HepG2 (cell line): ENCODE measurements around the gene FOLR1. TPM values are rescaled to one million over a fixed set of nuclear protein-coding genes. Genes with fewer than 3 reads are reported as not detected.

Experiments
- ATAC-seq: fragments of 200-7000 bp; cut with Tn5 transposase; 3 replicates; pipeline ENCODE4 v1.9.1; 2020; ENCODE audit warnings: mild to moderate bottlenecking, moderate library complexity
- BruUV-seq: library from RNA; stranded (reverse); fragments of 400-500 nt; replicated peaks from 2 replicates; lab custom pipeline; 2021; lab: Mats Ljungman, UMichigan
- CTCF ChIA-PET: fragments of 300-600 bp; formaldehyde crosslinking; extraction: SDS; loops from one replicate; lab custom pipeline; 2021; ENCODE audit warnings: low total read pairs, inconsistent platforms, low intra/inter-chr PET ratio; lab: Yijun Ruan, JAX
- POLR2A ChIA-PET: fragments of 350-600 bp; sonication (Branson Sonifier 250); formaldehyde crosslinking; loops from one replicate; lab custom pipeline; 2020; ENCODE audit warnings: antibody characterized with exemption, inconsistent platforms; lab: Yijun Ruan, JAX
- DNase-seq: peaks from one replicate; pipeline ENCODE4 v3.0.0-alpha.2; 2015; ENCODE audit warnings: low spot score
- FAIRE-seq: peaks from 3 replicates; lab custom pipeline; 2011; peaks lifted over from hg19 to GRCh38; lab: Jason Lieb, UNC
- H2AFZ ChIP-seq: one replicate; pipeline ENCODE4 v1.6.1; 2011; ENCODE audit warnings: low read length, inconsistent platforms
- H3K27ac ChIP-seq: fragments of 300-600 bp; 3 replicates; pipeline ENCODE4 v1.8.0; 2011; ENCODE audit warnings: mixed run types, mild to moderate bottlenecking, mixed read lengths, low read length, inconsistent platforms; ENCODE audit not compliant: insufficient read depth; ENCODE audit errors: extremely low read length
- H3K27me3 ChIP-seq, 2 experiments: fragments of 200-600 bp in 1 of 2; 2 replicates in 1 of 2; 3 replicates in 1 of 2; pipeline versions ENCODE4 v1.6.0 to v1.8.0; 2011; ENCODE audit warnings: low read length in 2 of 2, mild to moderate bottlenecking in 2 of 2, moderate library complexity in 2 of 2, inconsistent platforms in 1 of 2; ENCODE audit not compliant: insufficient read depth in 2 of 2, control insufficient read depth in 1 of 2
- H3K36me3 ChIP-seq, 2 experiments: fragments of 200-600 bp in 1 of 2; replicated peaks in 1 of 2; 2 replicates in 1 of 2; 3 replicates in 1 of 2; pipeline versions ENCODE4 v1.5.1 to v1.8.0; 2011; ENCODE audit warnings: low read length in 2 of 2, inconsistent platforms in 1 of 2; ENCODE audit not compliant: insufficient read depth in 2 of 2, control insufficient read depth in 1 of 2
- H3K4me1 ChIP-seq: 2 replicates; pipeline ENCODE4 v1.5.1; 2012; ENCODE audit warnings: low read length, inconsistent platforms; ENCODE audit not compliant: insufficient read depth
- H3K4me2 ChIP-seq: 2 replicates; pipeline ENCODE4 v1.6.0; 2011; ENCODE audit warnings: low read depth, low read length, inconsistent platforms
- H3K4me3 ChIP-seq, 3 experiments: fragments of 200-600 bp in 1 of 3; sonication (generic), shearing (Covaris generic) in 1 of 3; replicated peaks in 1 of 3; 2 replicates each; pipeline ENCODE4 v1.5.1; 2011 to 2016; ENCODE audit warnings: low read length in 3 of 3, inconsistent platforms in 2 of 3, low read depth in 2 of 3, mild to moderate bottlenecking in 2 of 3, control low read depth in 1 of 3, mixed read lengths in 1 of 3; ENCODE audit not compliant: insufficient read depth in 1 of 3
- H3K79me2 ChIP-seq: one replicate; pipeline ENCODE4 v1.6.1; 2011; ENCODE audit warnings: low read length, inconsistent platforms; ENCODE audit not compliant: insufficient read depth
- H3K9ac ChIP-seq: 2 replicates; pipeline ENCODE4 v1.6.0; 2011; ENCODE audit warnings: mild to moderate bottlenecking, low read depth, low read length, inconsistent platforms; ENCODE audit not compliant: insufficient read depth
- H3K9me3 ChIP-seq: 2 replicates; pipeline ENCODE4 v1.5.1; 2012; ENCODE audit warnings: mild to moderate bottlenecking, low read length
- H4K20me1 ChIP-seq: 2 replicates; pipeline ENCODE4 v1.6.0; 2011; ENCODE audit warnings: inconsistent platforms, mild to moderate bottlenecking, low read length, moderate library complexity; ENCODE audit not compliant: insufficient read depth
- ARID4A ChIP-seq: sonication (generic); formaldehyde crosslinking; IDR thresholded peaks from 2 replicates; pipeline ENCODE4 v1.5.0; 2020; ENCODE audit warnings: mild to moderate bottlenecking, missing genetic modification reagents, borderline replicate concordance
- KLF11 ChIP-seq: IDR thresholded peaks from 2 replicates; pipeline ENCODE4 v1.6.1; 2016; ENCODE audit warnings: missing compliant biosample characterization
- PAWR ChIP-seq: sonication (generic); formaldehyde crosslinking; IDR thresholded peaks from 2 replicates; pipeline ENCODE4 v1.4.0; 2020; ENCODE audit warnings: missing genetic modification reagents, mild to moderate bottlenecking, borderline replicate concordance
- PRMT3 ChIP-seq: sonication (generic); formaldehyde crosslinking; IDR thresholded peaks from 2 replicates; pipeline ENCODE4 v1.8.1; 2022; ENCODE audit warnings: low read depth, mild to moderate bottlenecking, moderate library complexity, missing genetic modification reagents, borderline replicate concordance
- RFX1 ChIP-seq: fragments of 450-650 bp; IDR thresholded peaks from 2 replicates; pipeline ENCODE4 v1.6.1; 2017
- RORA ChIP-seq: sonication (generic); formaldehyde crosslinking; IDR thresholded peaks from 2 replicates; pipeline ENCODE4 v1.5.0; 2020; ENCODE audit warnings: mild to moderate bottlenecking, missing genetic modification reagents, moderate library complexity
- SRF ChIP-seq: IDR thresholded peaks from 2 replicates; pipeline ENCODE4 v1.6.1; 2011; ENCODE audit warnings: mild to moderate bottlenecking, low read depth, low read length, moderate library complexity
- TERF1 ChIP-seq: sonication (generic); formaldehyde crosslinking; IDR thresholded peaks from 2 replicates; pipeline ENCODE4 v1.8.0; 2022; ENCODE audit warnings: mild to moderate bottlenecking, missing genetic modification reagents, moderate library complexity
- ZNF747 ChIP-seq: sonication (generic); formaldehyde crosslinking; IDR thresholded peaks from 2 replicates; pipeline ENCODE4 v1.8.1; 2023; ENCODE audit warnings: missing genetic modification reagents, mild to moderate bottlenecking, borderline replicate concordance
- WGBS: methylation state at CpG from one replicate; pipeline ENCODE4 v1.1.6; 2017; ENCODE audit warnings: low lambda C conversion rate; 5-methylcytosine and 5-hydroxymethylcytosine counted together
- in situ Hi-C: cut with HindIII; loops from 2 replicates; pipeline ENCODE4 v1.10.0; 2017; ENCODE audit warnings: low pct_unique_long_range_greater_than_20kb; ENCODE audit not compliant: extremely low pct_ligation_motif_present
- intact Hi-C: fragments of 100-400 bp; cut with micrococcal nuclease; formaldehyde crosslinking; loops from one replicate; pipeline ENCODE4 v1.10.0; 2022; ENCODE audit not compliant: unreplicated experiment
- polyA plus RNA-seq, 8 experiments: library from polyadenylated mRNA; depleted of rRNA in 3 of 8; stranded (reverse) in 7 of 8; unstranded in 1 of 8; fragments of >200 nt; fragmentation: Illumina TruSeq in 4 of 8; extraction: Trizol in 4 of 8; gene quantifications; 2 replicates each; pipeline versions ENCODE4 v1.2.1 to v1.2.3, GENCODE V29; 2011 to 2016; ENCODE audit warnings: low read depth in 4 of 8, missing spikeins in 1 of 8, mixed read lengths in 1 of 8; ENCODE audit not compliant: insufficient read depth in 1 of 8
- total RNA-seq, 5 experiments: library from RNA; depleted of rRNA; stranded (reverse); fragments of >200 nt; fragmentation: Illumina TruSeq; extraction: Trizol; gene quantifications; 2 replicates each; pipeline ENCODE4 v1.2.3, GENCODE V29; 2016; ENCODE audit warnings: low read depth in 1 of 5

Gene FOLR1
- total and polyA plus RNA-seq, 2 of the 13 experiments (the other 11 are each of a cell fraction or from before 2014, with no cell fraction given) = 0.20 TPM; not detected in 1

DNA sequence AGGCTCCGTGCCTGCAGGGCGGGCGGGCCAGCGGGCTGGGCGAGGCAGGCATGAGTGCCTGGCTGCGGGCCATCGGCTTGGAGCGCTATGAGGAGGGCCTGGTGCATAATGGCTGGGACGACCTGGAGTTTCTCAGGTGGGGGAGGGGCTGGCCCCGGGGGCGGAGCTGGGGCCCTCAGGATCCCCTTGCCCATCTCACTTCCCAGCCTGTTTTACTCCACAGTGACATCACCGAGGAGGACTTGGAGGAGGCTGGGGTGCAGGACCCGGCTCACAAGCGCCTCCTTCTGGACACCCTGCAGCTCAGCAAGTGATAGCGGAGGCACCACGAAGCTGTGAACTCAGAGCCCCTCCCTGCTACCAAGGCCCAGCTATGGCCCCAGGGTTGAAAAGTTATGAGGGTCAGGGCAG lies 46.1 kb downstream of the FOLR1 start (continued):
- TF ChIP-seq ARID4A (CRISPR knock-in tag) (no peak), PRMT3 (CRISPR knock-in tag) (no peak)

- H3K4me3 ChIP-seq = no peak overlapping the region
- FAIRE-seq (no peak), ATAC-seq (no peak), DNase-seq (no peak)
- no peak for TF ChIP-seq RORA (CRISPR knock-in tag)
- no peak for TF ChIP-seq TERF1 (CRISPR knock-in tag)
- TF ChIP-seq ZNF747 (CRISPR knock-in tag) = no peak
- TF ChIP-seq SRF = peak; percentile 6; the same call in 1 of the 2 replicates
- TF ChIP-seq KLF11 (CRISPR knock-in tag) = no peak
- peak; percentile 56; the same call in 1 of the 2 replicates for TF ChIP-seq RFX1
- no peak for TF ChIP-seq PAWR (CRISPR knock-in tag)
- intact Hi-C loops = loop anchor here (2.0 kb wide), 1 partner anchor 14 kb away; the partner anchor contains the start of gene INPPL1
- 94% methylated on average over 28 of the region's 28 CpGs for WGBS
- H3K4me1 ChIP-seq = peaks cover 17% of the 10 kb centered on the region
- peaks cover 6 to 18% of the 10 kb centered on the region in 2 experiments; a peak in 4 of 5 replicates for H3K36me3 ChIP-seq
- ChIA-PET CTCF (no interaction called here), POLR2A (interaction anchor here (1.0 kb wide), 1 partner anchor 192 kb away, joined by 4 read pairs; no protein-coding TSS in a partner anchor)
- H3K27ac ChIP-seq = no peak overlapping the region
- no peak overlapping the region for H2AFZ ChIP-seq
- H3K9ac ChIP-seq = no peak overlapping the region
- peaks cover 2 to 35% of the 10 kb centered on the region in 2 experiments; a peak in 4 of 5 replicates for H3K27me3 ChIP-seq
- no peaks in the 10 kb centered on the region for H3K79me2 ChIP-seq
- BruUV-seq = no TSS peak
- no peaks in the 10 kb centered on the region for H4K20me1 ChIP-seq
- no peak overlapping the region for H3K4me2 ChIP-seq
- H3K9me3 ChIP-seq = no peaks in the 10 kb centered on the region
- in situ Hi-C loops = no loop called here
Measured at GRCh38 chr11:72238492-72239312, 46.8 kb downstream of the FOLR1 start.
